CD4-positive, alpha-beta T cell treated with Interleukin-2 at 100 ng/mL for 4 hours (primary cell): ENCODE data around the gene PAXX.

ENCODE experiments used
- DNase-seq: peaks from one replicate; pipeline ENCODE4 v3.0.0-alpha.2; 2020; ENCODE audit warnings: low spot score

Gene PAXX

DNA sequence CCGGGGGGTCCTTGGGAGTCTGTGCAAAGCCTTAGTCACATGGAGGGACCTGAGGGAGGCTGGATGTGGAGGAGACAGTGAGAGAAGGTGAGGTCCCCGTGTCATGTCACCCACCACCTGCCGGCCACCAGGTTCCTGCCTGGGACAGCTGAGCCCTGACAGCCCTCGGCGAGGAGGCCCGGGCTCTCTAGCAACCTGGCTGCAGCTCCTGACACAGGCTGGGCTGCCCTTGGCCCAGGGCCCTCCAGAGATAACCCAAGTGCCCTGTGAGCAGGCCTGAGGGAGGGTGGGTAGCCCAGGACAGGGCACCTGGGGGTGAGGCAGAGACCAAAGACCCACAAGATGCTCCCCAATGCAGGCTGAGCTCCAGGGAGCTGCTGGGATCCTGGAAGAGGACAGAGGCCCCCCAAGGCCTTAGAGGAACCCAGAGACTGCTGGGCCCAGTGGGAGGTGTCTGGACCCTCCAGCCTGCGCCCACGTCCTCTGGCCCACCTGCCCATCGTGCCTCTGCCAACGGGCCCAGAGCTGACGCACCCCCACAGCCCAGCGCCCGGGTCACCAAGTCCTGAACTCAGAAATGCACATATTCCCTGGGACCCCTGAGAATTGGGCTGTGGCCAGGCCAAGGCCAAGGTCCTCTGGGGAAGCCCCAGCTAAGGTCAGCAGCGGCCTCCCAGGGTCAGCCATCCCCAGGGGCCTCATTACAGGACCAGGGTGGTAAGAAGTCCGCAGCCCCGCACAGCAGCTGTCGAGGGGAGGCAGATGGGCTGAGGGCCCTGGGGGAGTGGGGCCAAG is 23.7 kb upstream of the PAXX start:
- DNase-seq = no peak

DNA sequence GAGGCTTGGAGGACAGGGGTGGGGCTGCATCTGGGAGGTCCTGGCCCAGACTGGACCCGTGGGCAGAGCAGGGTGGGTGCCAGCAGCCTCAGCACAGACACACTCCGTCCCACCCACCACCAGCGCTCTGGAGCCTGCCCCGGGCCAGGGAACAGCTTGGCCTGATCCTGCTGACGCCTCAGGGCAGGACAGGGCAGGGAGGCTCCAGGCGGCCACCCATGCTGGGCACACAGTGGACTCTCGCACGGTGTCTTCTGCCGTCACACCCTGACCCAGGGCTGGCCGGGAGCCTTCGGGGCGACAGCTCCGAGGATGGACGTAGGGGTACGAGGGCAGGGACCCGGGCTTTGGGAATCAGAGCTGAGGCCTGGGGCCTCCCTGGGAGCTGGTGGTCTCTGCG is 23.1 kb upstream of the PAXX start:
- no peak for DNase-seq

DNA sequence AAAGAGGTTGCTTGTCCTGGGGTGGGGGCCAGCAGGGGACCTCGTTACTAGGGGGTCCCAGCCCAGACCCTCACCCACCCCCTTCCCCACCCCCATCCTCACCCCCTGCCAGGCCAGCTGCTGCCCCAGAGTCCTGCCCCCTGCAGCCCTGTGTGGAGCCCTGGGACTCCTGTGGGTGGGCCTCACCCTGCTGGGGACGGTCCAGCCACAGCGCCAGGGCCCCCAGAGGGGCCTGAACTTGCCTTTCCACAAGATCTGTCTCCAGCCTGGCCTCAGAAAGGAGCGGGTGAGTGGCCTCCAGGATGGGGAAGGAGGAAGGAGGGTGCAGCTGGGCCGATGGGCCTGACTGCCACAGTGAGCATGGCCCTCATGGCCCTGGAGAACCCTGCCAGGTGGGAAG is 22.4 kb upstream of the PAXX start:
- no peak for DNase-seq

DNA sequence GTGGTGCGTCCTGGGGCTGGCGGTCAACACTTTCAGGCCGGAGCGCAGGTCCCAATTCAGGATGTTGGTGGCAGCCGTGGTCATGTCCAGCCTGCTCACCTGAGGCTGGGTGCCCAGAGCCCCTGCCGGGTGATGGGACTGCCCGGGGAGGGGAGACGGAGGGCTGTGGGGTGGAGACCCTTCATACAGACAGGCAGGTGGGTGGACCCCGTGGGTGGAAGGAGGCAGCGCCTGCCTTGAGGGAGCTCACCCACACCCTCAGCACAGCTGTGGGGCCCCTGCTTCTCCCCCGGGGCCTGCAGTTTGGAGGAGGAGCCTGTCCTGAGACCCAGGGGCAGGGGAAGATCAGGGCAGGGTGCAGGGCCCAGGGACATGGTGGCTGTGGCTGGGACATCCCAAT is 21.9 kb upstream of the PAXX start:
- DNase-seq = no peak

DNA sequence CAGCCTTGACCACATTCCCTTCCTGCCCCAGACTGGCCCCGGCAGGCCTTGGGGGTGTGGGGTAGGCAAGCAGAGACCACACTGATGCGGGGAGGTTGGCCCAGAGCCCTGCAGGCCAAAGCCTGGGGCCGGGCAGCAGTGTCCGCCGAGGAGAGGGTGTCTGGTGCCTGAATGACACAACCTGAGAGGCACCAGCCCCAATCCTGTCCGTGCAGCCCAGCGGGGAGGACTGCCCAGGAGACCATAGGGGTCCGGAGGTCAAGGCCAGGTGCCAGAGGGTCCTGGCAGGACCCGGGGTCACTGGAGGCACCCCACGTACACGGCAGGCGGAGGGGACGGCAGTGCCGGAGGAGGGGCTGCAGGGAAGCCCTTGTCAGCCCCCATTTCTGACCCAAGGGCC is 20.5 kb upstream of the PAXX start:
- no peak for DNase-seq

DNA sequence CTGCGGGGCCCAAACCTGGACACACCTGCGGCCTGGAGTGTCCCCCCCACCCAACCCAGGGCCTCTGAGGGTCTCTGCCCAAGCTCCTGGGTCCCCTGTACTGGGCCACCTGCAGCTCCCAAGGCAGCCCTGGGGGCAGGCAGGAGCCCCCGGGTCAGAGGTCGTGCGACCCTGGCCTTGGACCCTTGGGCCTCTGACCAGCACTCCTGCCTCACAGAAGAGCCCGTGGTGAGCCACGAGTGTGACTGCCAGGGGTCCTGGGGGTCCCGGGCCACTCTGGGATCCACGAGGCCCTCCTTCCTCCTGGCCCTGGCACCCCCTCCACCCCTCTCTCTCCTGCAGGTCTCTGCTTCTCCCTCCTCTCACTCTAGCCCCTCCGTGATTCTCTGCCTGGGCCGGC is 19.9 kb upstream of the PAXX start:
- no peak for DNase-seq

DNA sequence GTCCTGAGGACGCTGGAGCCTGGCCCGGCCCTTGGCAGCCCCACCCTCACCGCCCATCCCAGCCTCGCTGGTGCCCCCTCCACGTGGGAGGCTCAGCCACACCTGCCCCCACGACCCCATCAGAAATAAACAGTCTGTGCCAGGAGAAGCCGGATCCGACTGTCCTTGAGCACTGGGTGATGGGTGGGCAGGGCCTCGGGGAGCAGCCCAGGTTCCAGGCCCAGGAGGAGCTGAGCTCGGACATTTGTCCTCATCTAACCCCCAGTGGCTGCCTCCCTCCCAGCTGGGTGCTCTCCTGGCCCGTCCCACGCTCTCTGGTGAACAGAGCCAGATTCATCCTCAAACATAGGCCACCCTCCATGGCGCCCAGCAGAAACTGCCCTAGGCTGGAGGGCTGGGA is 19.5 kb upstream of the PAXX start:
- DNase-seq = no peak

DNA sequence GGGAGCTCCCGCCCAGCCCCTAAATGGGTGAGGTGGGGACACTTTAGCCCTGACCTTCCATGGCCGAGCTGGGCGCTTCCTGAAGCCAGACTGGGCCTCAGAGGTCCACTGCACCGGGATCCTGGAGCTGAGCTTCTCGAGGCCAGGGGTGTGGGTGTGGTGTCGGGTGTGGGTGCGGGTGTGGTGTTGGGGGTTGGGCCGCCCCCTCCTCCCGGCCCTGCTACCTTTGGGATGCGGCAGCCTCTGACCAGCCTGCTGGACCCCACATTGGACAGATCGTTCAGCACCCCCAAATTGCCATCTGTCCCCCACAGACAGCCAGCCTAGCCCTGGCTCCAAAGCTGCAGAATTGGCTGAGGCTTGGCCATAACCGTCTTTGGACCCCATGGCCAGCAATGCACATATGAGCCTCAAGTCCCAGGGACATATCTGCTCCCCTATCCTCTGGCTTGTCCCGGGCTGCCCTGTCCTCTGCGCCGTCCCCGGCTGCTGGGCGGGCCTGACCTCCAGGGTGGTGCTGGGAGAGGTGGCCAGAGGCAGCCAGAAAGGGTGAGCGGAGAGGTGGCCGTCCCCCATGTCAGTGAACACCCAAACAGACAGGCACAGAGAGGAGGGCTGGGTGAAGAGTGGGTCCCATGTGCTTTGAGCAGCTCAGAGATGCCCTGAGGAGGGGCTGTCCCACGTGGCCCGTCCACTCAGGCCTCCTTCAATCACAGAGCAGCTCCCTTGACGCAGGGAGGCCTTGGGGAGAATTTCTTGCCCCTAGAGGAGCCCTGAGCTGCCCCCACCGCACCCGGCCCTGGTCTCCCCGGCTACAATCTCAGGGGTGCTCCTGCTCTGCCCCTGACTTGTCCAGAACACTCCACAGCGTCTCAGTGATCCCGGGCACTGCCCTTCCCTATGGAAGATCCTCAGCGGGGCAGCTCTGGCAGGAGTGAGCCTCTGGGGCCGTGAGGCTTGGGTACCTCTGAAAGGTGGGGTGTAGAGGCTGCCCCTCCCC is 18.3 kb upstream of the PAXX start:
- no peak for DNase-seq

DNA sequence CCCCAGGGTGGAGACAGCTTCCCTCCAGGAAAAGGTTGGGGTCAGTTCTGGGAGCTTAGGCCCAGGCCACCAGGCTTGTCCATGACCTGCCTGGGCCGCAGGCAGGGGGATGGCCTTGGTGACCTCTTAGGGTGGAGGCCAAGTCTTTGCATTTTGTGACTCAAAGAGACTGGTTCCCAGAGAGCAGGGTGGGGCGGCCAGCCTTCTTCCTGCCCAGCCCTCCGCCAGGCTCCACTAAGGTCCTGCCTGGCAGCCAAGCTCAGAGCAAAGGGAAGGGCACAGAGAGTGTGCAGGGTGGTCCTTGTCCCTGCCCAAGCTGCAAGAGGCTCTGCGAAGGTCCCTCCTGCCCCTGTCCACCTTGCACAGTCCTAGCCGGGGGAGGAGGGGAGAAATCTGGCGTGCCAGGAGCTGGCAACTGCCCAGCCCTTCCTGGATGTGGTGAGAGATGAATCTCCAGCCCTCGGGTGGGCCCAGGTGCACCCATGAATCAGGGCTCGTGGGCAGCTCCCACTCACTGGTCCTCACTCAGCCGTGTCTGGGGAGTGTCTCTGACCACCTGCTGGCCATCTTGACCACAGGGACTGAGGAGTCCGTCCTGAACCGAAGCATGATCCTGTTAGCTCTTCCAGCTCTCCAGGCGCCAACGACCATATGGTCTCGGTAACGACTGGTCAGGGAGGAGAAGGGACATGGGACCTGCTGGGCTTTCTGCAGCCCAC is 17.2 kb upstream of the PAXX start:
- peak; percentile 36 for DNase-seq

DNA sequence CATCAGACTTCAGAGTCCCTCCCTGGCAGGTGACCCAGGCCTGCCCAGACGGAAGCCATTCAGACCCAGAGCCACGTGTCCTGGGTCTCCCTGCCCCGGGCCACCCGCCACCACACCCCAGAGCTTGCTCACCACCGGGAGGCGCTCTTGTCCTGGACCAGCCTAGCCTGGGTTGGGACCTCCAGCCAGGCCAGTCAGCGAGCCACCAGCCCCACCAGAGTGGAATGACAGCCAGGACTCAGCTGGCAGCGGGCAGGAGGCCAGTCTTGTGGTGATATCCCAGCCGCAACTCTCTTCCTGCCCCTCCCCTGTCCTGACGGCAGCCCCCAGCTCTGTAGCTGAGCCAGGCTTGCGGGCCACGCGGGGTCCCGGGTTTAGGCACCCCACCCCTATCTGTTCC is 16.6 kb upstream of the PAXX start:
- peak; percentile 33 for DNase-seq

DNA sequence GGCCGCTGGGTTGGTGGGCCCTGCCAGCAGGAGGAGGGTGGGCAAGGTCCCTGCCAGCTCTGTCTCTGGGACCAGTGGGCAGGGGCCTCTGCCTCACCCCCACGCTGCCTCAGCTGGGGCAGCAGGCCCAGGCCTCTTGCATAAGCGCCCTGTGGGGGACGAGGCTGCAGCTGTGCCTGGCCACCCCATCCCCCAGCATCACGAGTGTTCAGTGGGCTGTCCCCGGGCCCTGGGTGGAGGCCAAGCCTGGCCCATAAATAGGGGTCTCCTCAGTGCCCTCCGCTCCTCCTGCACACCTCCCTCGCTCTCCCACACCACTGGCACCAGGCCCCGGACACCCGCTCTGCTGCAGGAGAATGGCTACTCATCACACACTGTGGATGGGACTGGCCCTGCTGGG is 15.0 kb upstream of the PAXX start, which contains the start of gene PTGDS:
Gene PTGDS, plus strand, starts transcription at position 282 of the 400 bp plus-strand sequence. Its CDS starts 75 bp downstream, at position 357.
- DNase-seq = no peak

DNA sequence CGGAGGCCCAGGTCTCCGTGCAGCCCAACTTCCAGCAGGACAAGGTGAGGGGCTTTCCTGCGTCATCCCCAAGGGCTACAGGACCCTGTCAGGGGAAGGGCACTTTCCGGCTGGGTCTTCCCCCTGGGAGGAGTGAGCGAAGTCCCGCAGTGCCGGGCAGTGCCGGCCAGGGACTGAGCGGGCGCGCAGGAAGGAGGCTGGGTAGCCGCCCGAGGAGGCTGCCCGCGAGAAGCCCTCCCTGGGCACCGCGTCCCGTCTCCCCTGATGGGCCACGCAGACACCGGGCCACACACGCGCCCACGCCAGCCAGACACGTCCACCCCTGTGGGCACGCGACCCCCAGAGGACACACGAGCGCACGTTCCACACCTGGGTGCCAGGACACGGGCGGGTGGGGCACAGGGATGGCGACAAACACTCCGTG is 14.6 kb upstream of the PAXX start:
- no peak for DNase-seq

DNA sequence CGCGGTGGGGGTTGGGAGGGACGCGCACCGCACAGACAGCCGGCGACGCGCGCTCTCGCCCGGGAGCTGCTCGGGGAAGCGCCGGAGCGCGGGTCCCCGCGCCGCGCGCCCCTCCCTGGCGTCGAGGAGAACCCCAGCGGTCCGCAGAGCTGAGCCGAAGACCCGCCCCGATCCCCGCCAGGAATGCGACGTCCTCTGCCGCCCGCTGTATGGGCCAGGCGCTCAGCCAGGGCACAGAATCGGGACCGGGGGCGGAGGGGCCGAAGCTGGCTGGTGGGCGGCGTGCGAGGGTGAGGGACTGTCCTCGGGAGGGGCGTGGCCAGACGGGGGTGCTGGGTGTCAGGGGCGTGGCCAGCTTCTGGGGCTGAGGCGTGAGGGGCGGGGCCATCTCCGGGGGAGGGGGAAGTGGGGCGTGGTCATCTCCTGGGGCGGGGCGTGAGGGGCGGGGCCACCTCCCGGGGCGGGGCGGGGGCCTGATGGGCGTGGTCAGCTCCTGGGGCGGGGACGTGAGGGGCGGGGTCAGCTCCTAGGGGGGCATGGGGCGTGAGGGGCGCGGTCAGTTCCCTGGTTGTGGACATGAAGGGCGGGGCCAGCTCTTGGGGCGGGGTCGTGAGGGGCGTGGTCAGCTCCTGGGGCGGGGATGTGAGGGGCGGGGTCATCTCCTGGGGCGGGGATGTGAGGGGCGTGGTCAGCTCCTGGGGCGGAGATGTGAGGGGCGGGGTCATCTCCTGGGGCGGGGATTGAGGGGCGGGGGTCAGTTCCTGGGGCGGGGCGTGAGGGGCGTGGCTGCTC is 14.0 kb upstream of the PAXX start:
- DNase-seq = peak; percentile 54

DNA sequence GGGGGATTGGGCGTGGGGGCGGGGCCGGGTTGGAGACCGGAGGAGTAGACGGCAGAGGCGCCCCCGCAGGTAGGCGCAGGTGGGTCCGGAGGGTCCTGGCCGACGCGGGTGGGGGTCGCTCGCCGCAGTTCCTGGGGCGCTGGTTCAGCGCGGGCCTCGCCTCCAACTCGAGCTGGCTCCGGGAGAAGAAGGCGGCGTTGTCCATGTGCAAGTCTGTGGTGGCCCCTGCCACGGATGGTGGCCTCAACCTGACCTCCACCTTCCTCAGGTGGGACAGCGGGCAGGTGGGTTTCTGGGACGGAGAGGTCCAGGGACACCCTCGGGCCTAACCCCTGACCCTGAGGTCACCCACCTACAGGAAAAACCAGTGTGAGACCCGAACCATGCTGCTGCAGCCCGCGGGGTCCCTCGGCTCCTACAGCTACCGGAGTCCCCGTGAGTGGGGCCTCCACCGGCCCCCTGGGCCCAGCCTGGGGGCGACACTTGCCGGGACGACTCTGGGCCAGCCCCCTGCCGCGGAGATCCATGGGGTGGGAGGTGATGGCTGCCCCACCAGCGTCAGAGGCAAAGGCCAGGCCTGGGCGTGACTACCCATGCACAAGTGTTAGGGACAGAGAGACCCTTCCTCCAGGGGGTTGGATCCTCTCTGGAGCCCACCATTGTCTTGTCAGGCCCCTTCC is 13.2 kb upstream of the PAXX start:
- DNase-seq = no peak

DNA sequence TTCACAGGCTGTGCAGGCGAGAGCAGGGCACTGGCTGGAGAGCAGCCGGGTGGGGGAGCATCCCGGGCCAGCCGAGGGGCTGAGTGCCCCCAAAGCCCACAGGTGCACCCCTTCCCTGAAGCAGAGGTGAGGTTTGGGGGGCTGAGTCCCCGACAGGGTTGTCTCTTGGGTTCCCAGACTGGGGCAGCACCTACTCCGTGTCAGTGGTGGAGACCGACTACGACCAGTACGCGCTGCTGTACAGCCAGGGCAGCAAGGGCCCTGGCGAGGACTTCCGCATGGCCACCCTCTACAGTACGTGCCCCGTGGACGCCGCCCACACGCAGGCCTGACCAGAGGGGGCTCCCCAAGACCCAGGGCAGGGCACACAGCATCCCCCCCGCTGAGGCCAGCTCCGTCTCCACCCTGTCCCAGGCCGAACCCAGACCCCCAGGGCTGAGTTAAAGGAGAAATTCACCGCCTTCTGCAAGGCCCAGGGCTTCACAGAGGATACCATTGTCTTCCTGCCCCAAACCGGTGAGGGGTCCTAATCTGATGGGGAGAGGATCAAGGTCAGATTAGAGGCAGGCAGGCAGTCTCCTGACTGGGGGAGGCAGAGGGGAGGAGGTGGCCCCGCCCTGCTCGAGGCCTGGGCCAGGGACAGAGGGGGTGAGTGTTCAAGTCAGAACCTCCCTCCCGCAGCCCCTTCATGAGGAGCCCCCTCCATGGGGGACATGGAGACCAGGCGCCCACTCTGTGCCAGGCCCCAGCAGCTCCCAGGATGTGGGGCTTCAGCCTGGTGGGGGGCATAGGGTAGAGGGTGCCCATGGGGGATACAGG is 12.2 kb upstream of the PAXX start:
- no peak for DNase-seq

DNA sequence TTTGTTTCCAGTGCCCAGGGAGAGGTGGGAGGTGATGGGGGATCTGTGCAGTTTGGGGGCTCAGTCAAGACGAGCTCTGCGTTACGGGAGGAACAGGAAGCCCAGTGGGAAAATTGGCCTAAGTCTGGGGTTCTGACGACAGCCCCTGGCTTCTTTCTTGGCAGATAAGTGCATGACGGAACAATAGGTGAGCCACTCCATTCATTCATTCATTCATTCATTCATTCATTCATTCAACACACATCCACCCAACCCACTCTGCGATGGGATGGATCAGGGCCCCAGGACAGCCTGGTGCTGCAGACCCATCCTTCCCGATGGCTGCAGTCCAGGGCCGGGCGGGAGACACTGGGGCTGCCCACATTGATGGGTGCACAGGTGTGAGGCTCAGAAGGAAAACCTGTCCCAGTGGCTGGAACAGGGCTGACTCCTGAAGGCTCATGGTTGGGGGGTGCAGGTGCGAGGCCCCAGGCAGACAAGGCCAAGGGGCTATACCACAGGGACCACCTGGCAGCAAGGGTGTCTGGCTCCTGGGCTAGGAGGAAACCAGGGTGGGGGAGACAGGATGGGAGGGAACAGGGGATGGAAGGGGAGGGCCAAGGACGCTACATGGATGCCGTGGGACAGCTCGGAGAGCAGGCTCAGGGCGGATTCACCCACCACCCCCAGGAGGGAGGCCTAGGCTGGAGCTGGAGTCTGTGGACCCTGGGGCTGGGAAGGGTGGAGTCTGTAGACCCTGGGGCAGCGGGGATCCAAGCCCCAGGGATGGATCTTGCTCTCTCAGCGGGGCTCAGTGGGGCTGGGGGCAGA is 11.3 kb upstream of the PAXX start:
- DNase-seq = no peak

DNA sequence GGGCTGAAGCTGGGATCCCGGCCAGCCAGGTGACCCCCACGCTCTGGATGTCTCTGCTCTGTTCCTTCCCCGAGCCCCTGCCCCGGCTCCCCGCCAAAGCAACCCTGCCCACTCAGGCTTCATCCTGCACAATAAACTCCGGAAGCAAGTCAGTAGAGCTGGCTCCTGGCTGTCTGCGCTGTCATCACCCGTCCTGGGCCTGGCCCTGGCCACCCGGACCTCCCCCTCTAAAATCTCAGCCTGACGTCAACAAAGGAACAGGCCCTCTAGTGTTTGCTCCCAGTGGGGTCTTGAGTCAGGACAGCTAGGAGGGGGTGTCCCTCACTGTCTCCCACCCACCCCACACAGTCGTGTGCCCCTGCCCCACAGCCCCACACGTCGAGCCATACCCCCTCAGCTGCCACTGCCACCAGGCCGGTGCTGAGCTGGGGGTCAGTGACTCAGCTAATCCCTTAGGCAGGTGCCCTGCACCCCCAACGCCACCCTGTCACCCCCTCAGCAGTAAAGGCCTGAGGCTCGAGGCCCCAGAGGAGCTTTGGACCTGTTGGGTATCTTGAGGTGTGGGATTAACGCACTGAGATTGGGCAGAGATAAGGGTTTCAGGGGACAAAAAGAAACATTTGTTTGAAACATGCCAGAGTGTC is 10.5 kb upstream of the PAXX start:
- no peak for DNase-seq

DNA sequence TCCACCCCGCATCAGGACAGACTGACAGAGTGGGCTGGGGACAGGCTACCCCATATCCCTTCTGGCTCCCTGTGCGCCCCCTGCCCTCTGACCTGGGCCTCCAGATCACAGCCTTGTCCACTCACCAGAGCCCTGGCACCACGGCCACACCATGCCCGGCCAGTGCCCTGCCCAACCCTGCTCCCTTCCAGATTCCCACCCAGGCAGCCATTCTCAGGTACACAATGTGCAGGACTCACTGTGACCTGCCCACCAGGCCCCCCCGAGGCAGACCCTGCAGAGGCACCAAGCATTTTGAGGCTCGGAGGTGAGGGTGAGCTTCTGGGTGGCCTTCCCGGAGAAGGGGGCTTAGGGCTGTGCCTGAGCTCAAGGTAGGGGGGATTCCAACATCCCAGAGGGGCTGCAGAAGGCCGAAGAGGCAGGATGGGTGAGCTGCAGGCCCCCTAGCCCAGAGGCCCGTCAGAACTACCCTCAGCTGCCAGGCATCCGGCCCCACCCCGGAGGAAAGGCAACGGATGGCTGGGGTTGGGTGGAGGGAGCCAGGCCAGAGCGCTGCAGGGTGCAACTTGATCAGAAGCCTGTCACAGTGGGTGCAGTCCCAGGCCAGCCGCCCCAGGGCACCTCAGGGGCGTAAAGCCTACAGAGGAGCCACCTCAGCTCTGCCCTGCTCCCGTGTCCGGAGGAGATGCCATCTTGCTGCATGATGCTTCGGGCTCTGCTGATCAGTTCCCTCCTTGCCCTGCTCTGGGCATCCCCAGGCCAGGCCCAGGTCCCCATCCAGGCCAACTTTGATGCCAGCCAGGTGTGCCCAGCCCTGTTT is 9.8 kb upstream of the PAXX start, which contains the start of gene LCNL1:
Gene LCNL1, plus strand, starts transcription at position 762 of the 820 bp plus-strand sequence. CDS start 594 bp downstream, outside the sequence.
- no peak for DNase-seq
